Measurements from ENCODE around the gene DCBLD2.

DNA sequence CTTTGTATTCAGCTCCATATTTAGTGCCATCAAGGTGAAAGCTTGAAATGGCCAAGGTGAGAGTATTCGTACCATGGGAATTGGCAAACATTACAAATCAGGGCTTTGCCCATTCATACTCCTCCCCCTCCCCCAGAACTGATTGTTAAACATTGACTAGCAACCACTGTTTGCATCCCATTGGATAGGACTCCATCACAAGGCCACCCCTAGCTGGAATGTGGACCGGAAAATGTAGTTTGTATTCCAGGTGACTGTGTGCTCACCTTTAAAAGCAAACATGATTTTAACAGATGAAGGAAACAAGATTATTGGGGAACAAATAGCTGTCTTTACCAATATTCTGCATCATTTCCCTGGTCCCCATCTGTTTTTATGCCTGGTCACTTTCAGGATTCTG, 124.2 kb downstream of the DCBLD2 start:
- TF ChIP-seq EZH2 (IDR thresholded peaks at IDR 0.05; ENCODE audit: borderline replicate concordance, low read depth, low read length, severe bottlenecking) = no peak
- TF ChIP-seq, protein P1, sequence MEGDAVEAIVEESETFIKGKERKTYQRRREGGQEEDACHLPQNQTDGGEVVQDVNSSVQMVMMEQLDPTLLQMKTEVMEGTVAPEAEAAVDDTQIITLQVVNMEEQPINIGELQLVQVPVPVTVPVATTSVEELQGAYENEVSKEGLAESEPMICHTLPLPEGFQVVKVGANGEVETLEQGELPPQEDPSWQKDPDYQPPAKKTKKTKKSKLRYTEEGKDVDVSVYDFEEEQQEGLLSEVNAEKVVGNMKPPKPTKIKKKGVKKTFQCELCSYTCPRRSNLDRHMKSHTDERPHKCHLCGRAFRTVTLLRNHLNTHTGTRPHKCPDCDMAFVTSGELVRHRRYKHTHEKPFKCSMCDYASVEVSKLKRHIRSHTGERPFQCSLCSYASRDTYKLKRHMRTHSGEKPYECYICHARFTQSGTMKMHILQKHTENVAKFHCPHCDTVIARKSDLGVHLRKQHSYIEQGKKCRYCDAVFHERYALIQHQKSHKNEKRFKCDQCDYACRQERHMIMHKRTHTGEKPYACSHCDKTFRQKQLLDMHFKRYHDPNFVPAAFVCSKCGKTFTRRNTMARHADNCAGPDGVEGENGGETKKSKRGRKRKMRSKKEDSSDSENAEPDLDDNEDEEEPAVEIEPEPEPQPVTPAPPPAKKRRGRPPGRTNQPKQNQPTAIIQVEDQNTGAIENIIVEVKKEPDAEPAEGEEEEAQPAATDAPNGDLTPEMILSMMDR (IDR thresholded peaks at IDR 0.05; ENCODE audit: extremely low read depth in 1 of 2, insufficient read depth in 1 of 2, low read depth in 1 of 2, low read length in 2 of 2) = no peak
- TF ChIP-seq POLR2A (IDR thresholded peaks at IDR 0.05; ENCODE audit: low read depth, low read length) = no peak
- TF ChIP-seq, protein P2, sequence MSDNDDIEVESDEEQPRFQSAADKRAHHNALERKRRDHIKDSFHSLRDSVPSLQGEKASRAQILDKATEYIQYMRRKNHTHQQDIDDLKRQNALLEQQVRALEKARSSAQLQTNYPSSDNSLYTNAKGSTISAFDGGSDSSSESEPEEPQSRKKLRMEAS (IDR thresholded peaks at IDR 0.05; ENCODE audit: insufficient read depth, insufficient read length) = no peak
- TF ChIP-seq POLR2AphosphoS5 (IDR thresholded peaks at IDR 0.05; ENCODE audit: insufficient read depth, low read depth, low read length) = no peak
- no peak for TF ChIP-seq GATA2 (IDR thresholded peaks at IDR 0.05; ENCODE audit: insufficient read depth, insufficient read length, low read depth, low read length)
- TF ChIP-seq FOS (IDR thresholded peaks at IDR 0.05; ENCODE audit: borderline replicate concordance, insufficient read depth, low read length) = no peak
- TF ChIP-seq MYC (IDR thresholded peaks at IDR 0.05; ENCODE audit: low read depth, low read length) = no peak
- no peak for TF ChIP-seq JUN (IDR thresholded peaks at IDR 0.05; ENCODE audit: borderline replicate concordance, insufficient read depth, insufficient read length, low read depth)
